PFSK-1 (cell line): ENCODE measurements around the gene FAM222A.

Experiments
- REST ChIP-seq, 2 experiments: IDR thresholded peaks; 2 replicates each; pipeline versions ENCODE4 v1.6.1 to v1.8.0; 2011 to 2012; ENCODE audit warnings: low read depth in 2 of 2, low read length in 2 of 2, control low read depth in 1 of 2, inconsistent platforms in 1 of 2, mild to moderate bottlenecking in 1 of 2, moderate library complexity in 1 of 2; ENCODE audit not compliant: insufficient read depth in 1 of 2
- SIN3A ChIP-seq: IDR thresholded peaks from 2 replicates; pipeline ENCODE4 v1.6.1; 2012; ENCODE audit warnings: mild to moderate bottlenecking, low read length, moderate library complexity, borderline replicate concordance; ENCODE audit not compliant: insufficient read depth

GRCh38 chr12:109772622-109773321 lies 59.1 kb downstream of the FAM222A start:
- TF ChIP-seq REST (IDR thresholded peaks at IDR 0.05; ENCODE audit: insufficient read depth in 1 of 2, low read depth in 2 of 2, low read length in 2 of 2) = 0 out of 4 replicates have a peak, but pooled peaks of 1 of the 2 experiments have one; percentile 42
- TF ChIP-seq SIN3A = no peak
